ENCODE measurements around the gene KIF6.

- TF ChIP-seq CTCF (conservative IDR thresholded peaks at IDR 0.05; ENCODE audit: low read length), result no peak
- TF ChIP-seq EZH2phosphoT487 (IDR thresholded peaks at IDR 0.05; ENCODE audit: borderline replicate concordance), result no peak
Measured at GRCh38 chr6:39543095-39543494, 182.1 kb downstream of the KIF6 start.

Data from Loucy (cell line).